Chondrocyte (in vitro differentiated cells): ENCODE data around the gene SELENOK. TPM values are rescaled to one million over a fixed set of nuclear protein-coding genes. Genes with fewer than 3 reads are reported as not detected.

ENCODE experiments used
- DNase-seq: peaks from one replicate; pipeline ENCODE4 v3.0.0; 2021; ENCODE audit warnings: mixed read lengths, low spot score
- H3K27ac Mint-ChIP-seq: one replicate; pipeline ENCODE4 v1.8.0; 2021; ENCODE audit warnings: mild to moderate bottlenecking, moderate library complexity, mixed read lengths; ENCODE audit not compliant: unreplicated experiment
- H3K27me3 Mint-ChIP-seq: 2 replicates; pipeline ENCODE4 v1.8.0; 2021; ENCODE audit warnings: low read depth, mixed read lengths
- H3K36me3 Mint-ChIP-seq: 2 replicates; pipeline ENCODE4 v1.8.0; 2021; ENCODE audit warnings: low read depth, mixed read lengths
- H3K4me1 Mint-ChIP-seq: 2 replicates; pipeline ENCODE4 v1.8.0; 2021; ENCODE audit warnings: low read depth, mild to moderate bottlenecking, mixed read lengths
- H3K4me3 Mint-ChIP-seq: one replicate; pipeline ENCODE4 v1.8.0; 2021; ENCODE audit warnings: mild to moderate bottlenecking, moderate library complexity, mixed read lengths; ENCODE audit not compliant: unreplicated experiment
- H3K9me3 Mint-ChIP-seq: 2 replicates; pipeline ENCODE4 v1.8.0; 2021; ENCODE audit warnings: low read depth, mixed read lengths
- total RNA-seq: library from RNA; stranded (reverse); gene quantifications from 3 replicates; pipeline ENCODE4 v1.2.1, GENCODE V29; 2021
- TF ChIP-seq, protein P1 (sequence below): fragments of 200-600 bp; sonication (generic); IDR thresholded peaks from 2 replicates; pipeline ENCODE4 v1.5.0; 2021; ENCODE audit warnings: antibody characterized with exemption, mild to moderate bottlenecking, moderate library complexity

Gene SELENOK
- total RNA-seq, 1 donor from 2014 or later: 28.2 TPM

- H3K27me3 Mint-ChIP-seq: peaks cover 5% of the 10 kb centered on the region
- no peaks in the 10 kb centered on the region for H3K9me3 Mint-ChIP-seq
- no peak overlapping the region for H3K4me3 Mint-ChIP-seq
- H3K36me3 Mint-ChIP-seq: no peaks in the 10 kb centered on the region
- no peak overlapping the region for H3K27ac Mint-ChIP-seq
- DNase-seq: no peak
- TF ChIP-seq, protein P1, sequence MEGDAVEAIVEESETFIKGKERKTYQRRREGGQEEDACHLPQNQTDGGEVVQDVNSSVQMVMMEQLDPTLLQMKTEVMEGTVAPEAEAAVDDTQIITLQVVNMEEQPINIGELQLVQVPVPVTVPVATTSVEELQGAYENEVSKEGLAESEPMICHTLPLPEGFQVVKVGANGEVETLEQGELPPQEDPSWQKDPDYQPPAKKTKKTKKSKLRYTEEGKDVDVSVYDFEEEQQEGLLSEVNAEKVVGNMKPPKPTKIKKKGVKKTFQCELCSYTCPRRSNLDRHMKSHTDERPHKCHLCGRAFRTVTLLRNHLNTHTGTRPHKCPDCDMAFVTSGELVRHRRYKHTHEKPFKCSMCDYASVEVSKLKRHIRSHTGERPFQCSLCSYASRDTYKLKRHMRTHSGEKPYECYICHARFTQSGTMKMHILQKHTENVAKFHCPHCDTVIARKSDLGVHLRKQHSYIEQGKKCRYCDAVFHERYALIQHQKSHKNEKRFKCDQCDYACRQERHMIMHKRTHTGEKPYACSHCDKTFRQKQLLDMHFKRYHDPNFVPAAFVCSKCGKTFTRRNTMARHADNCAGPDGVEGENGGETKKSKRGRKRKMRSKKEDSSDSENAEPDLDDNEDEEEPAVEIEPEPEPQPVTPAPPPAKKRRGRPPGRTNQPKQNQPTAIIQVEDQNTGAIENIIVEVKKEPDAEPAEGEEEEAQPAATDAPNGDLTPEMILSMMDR: no peak
- H3K4me1 Mint-ChIP-seq: peaks cover 10% of the 10 kb centered on the region
Measured at GRCh38 chr3:53843195-53844177, 48.2 kb downstream of the SELENOK start.

- TF ChIP-seq, protein P1: peak; percentile 12
- peaks cover 5% of the 10 kb centered on the region for H3K27me3 Mint-ChIP-seq
- no peaks in the 10 kb centered on the region for H3K36me3 Mint-ChIP-seq
- no peak for DNase-seq
- H3K4me3 Mint-ChIP-seq: no peak overlapping the region
- no peak overlapping the region for H3K27ac Mint-ChIP-seq
- peaks cover 10% of the 10 kb centered on the region for H3K4me1 Mint-ChIP-seq
- no peaks in the 10 kb centered on the region for H3K9me3 Mint-ChIP-seq
Measured at GRCh38 chr3:53842436-53843194, 49.0 kb downstream of the SELENOK start.

GRCh38 chr3:53841296-53841695, 50.4 kb downstream of the SELENOK start:
- no peaks in the 10 kb centered on the region for H3K36me3 Mint-ChIP-seq
- no peaks in the 10 kb centered on the region for H3K9me3 Mint-ChIP-seq
- H3K27ac Mint-ChIP-seq: no peak overlapping the region
- peaks cover 5% of the 10 kb centered on the region for H3K4me1 Mint-ChIP-seq
- H3K27me3 Mint-ChIP-seq: peaks cover 1% of the 10 kb centered on the region
- H3K4me3 Mint-ChIP-seq: no peak overlapping the region
- DNase-seq: no peak
- TF ChIP-seq, protein P1: no peak

DNA sequence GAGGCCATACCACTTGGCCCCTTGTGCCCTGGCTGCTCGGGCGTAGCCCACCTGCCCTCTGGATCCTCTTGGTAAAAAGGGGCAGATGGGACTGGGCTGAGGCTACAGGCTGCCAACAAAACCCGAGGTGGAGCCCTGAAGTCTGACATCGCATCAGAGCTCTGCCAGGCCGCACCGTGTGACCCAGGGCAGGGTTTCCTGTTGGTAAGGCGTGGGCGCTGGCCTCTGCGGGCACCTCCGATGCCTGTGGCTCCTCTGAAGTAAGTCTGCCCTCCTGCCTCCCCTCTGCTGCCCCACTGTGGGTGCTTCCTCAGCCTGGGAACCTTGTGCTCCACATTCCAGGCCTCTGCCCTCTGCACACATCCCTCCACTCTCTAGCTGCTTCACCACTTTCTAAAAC, 54.3 kb downstream of the SELENOK start:
- DNase-seq: no peak
- no peaks in the 10 kb centered on the region for H3K4me1 Mint-ChIP-seq

More for the DNA sequence above, 54.3 kb downstream of the SELENOK start:
- no peaks in the 10 kb centered on the region for H3K27me3 Mint-ChIP-seq
- no peak overlapping the region for H3K4me3 Mint-ChIP-seq
- H3K36me3 Mint-ChIP-seq: no peaks in the 10 kb centered on the region
- H3K9me3 Mint-ChIP-seq: no peaks in the 10 kb centered on the region
- TF ChIP-seq, protein P1: no peak
- no peak overlapping the region for H3K27ac Mint-ChIP-seq
